GM19467 (cell line): ENCODE data around the gene CTCF.

ENCODE experiments used
- ATAC-seq: cut with Tn5 transposase; IDR thresholded peaks from one replicate; pipeline ENCODE4 v1.9.1; 2021; ENCODE audit warnings: mild to moderate bottlenecking, moderate library complexity; ENCODE audit not compliant: unreplicated experiment

Gene CTCF

DNA sequence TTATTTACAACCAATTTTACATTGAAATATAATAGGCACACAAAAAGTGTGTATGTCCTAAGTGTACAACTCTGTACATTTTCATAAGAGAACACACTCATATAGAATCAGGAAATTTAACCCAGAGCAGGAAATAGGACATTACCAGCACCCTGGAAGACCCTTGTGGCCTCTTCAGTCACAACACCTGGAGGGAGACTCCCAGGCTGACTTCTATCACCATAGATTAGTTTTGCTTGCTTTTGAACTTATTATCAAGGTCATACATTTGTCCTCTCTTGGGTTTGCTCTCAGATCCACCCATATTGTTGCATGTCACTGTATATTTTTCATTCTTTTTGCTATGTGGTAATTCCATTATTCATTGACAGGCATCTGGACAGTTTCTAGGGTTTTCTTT is 27.9 kb upstream of the CTCF start:
- ATAC-seq, result no peak

DNA sequence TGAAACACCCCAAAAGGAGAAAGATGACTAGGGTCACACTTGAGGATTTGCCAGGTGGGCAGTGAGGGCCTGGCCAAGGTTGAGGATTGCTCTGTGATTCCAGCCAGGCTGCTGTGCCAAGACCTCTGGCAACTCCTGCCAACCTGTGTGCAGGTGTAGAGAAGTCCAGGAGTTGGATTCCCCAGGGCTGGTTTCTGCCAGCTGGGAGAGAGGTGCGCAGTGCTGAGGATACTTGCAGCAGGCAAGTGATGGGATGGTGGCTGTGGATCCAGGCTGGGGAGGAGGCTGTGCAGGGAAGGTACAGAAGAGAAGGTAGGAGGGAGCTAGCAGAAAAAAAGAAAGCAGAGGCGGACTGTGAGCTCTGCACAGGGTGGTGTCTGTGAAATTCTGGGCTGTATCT is 27.1 kb upstream of the CTCF start:
- no peak for ATAC-seq

DNA sequence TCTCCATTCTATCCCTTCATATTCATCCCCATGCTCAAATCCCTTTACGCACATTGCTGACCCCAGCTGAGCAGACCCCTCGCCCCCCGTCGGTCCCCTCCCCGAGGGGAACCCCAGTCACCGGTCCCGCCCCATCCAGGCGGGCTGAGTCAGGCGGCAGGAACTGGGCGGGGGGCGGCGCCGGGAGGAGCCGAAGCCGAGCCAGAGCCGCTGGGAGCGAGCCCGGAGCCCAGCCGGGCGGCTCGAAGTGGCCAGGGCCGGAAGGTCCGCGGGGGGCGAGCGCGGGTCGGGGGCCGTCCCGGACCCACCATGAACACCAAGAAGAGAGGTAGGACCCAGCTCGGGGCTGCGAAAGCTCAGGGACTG is 25.1 kb upstream of the CTCF start:
- no peak for ATAC-seq

DNA sequence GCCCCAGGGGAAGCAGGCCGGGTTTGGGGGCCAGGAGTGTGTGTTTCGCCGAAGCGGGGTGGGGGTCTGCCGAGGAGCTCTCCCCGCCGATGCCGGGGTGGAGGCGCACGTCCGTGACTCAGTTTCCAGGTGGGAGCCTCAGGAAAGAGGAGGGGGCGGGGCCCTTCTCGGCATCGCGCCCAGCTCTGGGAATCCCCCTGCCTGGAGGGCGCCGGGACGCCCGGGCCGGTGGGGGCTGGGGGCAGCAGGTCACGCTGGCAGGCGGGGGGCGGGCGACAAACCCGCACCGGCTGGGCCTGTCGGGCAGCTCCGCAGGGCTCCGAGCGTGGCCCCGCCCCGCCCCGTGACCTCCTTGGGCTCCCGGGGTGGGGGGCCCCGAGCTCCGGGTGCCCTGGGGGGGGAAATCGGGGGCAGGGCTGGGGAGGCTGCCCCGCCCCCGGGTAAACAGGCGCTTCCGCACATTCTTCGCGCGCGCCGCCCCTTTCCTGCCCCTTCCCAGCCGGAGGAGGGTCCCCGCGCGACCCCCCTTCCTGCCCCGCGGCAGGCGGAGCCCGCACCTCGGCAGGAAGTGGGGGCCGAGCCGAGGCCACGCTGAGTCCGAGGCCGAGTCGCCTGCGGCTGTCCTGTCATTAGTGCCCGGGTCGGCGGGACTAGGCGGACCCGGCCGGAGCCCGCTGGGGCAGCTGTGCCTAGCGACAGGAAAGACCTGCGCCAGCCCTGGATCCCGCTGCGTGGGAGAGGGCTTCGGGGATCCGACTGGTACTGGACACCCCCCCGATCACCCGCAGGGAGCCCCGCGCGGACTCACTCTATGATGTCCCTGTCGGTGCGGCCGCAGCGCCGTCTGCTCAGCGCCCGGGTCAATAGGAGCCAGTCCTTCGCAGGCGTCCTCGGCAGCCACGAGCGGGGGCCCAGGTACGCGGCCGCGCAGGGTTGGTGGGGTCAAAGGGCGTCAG is 24.4 kb upstream of the CTCF start:
- no peak for ATAC-seq

DNA sequence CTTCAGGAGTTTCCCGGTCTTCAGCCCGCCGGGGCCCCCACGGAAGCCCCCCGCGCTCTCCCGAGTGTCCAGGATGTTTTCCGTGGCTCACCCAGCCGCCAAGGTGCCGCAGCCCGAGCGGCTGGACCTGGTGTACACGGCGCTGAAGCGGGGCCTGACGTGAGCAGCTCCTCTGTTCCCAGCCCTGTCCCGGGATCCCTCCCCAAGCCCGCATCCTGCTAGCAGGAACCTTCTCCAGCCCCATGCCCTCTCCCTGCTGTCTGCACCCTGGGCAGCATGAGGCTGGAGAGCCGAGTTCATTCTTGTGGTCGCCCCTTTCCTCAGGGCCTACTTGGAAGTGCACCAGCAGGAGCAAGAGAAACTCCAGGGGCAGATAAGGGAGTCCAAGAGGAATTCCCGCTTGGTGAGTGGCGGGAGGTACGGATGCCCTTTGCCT is 23.6 kb upstream of the CTCF start:
- no peak for ATAC-seq

DNA sequence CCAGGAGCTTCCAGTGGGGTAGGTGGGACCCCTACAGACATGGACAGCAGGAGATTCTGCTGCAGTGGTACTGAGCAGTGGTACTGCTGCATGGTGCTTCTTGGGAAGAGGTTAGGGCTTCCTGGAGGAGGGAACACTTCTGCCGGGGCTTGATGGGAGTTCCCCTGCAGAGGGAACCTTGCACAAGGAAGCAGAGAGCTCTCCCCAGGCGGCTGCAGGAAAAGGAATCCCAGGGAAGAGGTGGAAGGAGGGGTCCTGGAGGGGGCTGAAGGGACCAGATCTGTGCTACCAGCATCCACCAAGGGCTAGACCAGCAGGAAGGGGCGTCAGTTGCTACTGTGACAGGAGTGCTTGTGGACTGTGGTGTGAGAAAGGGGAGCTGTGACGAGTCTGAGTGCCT is 23.1 kb upstream of the CTCF start:
- ATAC-seq, result no peak

DNA sequence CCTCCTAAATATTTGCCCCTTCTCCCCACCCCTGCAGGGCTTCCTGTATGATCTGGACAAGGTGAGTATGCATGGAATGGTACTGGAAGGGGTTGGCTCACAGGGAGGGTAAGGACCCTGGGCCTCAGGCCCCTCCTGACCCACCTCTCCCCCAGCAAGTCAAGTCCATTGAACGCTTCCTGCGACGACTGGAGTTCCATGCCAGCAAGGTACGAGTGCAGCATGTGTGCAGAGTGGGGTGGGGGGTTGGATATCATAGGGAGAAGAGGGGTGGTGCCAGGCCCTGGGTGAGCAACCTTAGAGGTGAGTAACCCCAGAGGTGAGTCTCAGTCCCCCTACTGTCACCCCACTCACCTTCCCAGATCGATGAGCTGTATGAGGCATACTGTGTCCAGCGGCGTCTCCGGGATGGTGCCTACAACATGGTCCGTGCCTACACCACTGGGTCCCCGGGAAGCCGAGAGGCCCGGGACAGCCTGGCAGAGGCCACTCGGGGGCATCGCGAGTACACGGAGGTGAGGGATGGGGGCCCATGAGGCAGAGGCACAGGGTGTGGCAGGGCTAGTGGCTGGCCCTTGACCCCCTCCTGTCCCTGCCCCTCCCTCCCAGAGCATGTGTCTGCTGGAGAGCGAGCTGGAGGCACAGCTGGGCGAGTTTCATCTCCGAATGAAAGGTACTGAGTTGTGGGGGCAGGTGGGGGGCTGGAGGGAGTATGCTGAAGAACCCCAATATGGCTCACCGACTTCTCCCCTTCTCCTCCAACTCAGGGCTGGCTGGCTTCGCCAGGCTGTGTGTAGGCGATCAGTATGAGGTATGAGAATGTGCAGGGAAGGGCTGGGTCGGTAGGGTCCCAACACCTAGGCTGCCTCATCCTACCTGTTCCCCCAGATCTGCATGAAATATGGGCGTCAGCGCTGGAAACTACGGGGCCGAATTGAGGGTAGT is 22.4 kb upstream of the CTCF start:
- ATAC-seq, result no peak

DNA sequence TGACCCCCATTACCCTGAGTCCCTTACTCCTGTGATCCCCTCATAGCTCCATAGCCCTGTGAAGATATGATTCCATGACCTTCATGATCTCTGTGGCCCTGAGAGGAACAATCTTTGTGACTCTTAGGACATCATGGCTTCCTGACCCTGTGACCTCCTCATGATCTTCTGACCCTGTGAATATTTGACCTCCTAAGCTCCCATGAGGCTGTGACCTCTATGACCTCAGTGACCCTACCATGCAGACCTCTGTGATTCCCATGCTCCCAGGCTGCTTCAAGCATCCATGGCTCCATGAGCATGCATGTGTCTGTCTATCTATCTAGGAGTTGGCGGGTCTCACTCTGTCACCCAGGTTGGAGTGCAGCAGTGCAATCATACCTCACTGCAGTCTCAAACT is 21.6 kb upstream of the CTCF start:
- ATAC-seq, result no peak

DNA sequence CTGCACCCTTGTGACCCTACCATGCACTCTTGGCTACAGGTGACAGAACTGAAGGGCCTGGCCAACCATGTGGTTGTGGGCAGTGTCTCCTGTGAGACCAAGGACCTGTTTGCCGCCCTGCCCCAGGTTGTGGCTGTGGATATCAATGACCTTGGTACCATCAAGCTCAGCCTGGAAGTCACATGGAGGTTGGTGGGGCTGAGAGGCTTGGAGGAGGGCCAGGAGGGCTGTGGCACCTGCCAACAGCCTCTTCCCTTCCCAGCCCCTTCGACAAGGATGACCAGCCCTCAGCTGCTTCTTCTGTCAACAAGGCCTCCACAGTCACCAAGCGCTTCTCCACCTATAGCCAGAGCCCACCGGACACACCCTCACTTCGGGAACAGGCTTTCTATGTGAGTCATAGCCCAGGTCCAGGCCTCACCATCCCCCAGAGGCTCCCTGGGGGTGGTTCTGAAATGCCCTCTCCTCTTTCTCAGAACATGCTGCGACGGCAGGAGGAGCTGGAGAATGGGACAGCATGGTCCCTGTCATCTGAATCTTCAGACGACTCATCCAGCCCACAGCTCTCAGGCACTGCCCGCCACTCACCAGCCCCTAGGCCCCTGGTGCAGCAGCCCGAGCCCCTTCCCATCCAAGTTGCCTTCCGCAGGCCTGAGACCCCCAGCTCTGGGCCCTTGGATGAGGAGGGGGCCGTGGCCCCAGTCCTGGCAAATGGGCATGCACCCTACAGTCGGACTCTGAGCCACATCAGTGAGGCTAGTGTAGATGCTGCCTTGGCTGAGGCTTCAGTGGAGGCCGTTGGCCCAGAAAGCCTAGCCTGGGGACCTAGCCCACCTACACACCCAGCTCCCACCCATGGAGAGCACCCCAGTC is 20.7 kb upstream of the CTCF start:
- ATAC-seq, result no peak

DNA sequence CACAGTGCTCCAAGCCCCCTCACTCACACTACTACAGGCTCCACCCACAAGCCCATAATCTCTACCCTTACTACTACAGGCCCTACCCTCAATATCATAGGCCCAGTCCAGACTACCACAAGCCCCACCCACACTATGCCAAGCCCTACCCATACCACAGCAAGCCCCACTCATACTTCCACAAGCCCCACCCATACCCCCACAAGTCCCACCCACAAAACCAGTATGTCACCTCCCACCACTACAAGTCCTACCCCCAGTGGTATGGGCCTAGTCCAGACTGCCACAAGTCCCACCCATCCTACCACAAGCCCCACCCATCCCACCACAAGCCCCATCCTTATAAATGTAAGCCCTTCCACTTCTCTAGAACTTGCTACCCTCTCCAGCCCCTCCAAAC is 19.9 kb upstream of the CTCF start:
- ATAC-seq, result no peak

DNA sequence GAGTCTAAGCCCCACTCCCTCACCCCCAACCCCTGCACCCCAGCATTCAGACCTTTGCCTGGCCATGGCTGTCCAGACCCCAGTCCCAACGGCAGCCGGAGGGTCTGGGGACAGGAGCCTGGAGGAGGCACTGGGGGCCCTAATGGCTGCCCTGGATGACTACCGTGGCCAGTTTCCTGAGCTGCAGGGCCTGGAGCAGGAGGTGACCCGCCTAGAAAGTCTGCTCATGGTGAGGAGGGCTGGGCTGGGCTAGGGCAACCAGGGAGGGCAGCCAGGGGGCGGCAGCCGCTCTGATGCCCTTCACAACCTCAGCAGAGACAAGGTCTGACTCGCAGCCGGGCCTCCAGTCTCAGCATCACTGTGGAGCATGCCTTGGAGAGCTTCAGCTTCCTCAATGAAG is 19.3 kb upstream of the CTCF start:
- no peak for ATAC-seq

DNA sequence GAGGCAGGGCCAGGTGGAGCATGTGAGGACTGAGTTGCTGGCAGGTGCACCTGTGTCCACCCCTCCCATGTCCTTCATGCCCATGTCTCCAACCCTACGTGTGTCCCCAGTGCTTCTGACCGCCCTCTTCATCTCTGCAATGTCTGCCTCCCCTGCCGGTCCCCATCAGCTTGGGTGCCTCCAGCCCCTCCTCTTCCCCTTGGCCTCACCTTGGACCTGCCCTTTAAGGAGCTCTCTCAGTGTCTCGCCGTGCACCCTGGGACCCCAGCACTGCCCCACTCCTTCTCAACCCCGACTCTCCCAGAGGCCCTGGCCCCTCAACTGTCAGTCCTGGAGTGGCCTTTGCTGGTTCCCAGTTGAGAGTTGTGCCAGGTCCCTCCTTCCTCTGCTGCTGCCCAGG is 18.7 kb upstream of the CTCF start:
- ATAC-seq, result no peak

DNA sequence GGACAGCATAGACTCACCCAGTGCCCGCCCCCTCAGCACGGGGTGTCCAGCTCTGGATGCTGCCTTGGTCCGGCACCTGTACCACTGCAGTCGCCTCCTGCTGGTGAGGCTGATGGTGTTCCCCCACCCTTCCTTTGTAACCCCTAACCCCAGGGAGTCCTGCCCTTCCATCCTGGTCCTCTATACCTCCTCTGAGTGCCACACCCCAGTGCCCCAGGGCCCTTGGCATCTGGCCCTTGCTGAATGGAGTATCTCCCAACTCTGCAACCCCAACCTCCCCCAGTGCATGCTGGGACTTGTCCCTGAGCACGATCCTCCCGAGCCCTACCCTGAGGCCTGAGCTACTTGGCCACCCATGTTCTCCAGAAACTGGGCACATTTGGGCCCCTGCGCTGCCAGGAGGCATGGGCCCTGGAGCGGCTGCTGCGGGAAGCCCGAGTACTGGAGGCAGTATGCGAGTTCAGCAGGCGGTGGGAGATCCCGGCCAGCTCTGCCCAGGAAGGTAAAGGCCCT is 17.9 kb upstream of the CTCF start:
- no peak for ATAC-seq

DNA sequence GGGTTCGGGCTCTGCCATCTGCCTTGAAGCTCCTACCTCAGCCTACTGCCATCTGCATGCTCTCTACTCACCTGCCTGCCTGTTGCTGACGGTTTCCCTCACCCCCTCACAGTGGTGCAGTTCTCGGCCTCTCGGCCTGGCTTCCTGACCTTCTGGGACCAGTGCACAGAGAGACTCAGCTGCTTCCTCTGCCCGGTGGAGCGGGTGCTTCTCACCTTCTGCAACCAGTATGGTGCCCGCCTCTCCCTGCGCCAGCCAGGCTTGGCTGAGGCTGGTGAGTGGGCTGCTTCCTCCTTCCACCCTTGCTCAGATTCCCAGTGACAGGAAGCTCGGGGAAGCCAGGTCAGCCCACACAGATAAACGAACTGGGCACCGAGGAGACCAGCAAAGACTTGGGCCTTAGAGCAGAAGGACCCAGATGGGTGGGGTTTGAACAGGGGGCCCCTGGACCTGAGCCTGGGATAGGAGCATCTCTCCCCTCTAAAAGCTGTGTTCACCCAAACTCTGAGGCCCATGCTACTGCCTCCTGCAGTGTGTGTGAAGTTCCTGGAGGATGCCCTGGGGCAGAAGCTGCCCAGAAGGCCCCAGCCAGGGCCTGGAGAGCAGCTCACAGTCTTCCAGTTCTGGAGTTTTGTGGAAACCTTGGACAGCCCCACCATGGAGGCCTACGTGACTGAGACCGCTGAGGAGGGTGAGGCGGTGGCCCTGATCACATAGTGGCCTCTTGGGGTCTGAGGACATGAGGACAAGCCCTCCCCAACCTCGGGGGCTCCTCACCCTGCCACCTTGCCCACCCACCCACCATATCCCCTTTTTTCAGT is 17.3 kb upstream of the CTCF start:
- no peak for ATAC-seq

DNA sequence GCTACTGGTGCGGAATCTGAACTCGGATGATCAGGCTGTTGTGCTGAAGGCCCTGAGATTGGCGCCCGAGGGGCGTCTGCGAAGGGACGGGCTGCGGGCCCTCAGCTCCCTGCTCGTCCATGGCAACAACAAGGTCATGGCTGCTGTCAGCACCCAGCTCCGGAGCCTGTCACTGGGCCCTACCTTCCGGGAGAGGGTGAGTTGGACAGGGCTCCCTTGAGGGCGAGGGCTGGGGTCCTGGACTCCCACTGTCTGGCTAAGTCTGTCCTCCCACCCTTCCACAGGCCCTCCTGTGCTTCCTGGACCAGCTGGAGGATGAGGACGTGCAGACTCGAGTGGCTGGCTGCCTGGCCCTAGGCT is 16.7 kb upstream of the CTCF start:
- ATAC-seq, result no peak

DNA sequence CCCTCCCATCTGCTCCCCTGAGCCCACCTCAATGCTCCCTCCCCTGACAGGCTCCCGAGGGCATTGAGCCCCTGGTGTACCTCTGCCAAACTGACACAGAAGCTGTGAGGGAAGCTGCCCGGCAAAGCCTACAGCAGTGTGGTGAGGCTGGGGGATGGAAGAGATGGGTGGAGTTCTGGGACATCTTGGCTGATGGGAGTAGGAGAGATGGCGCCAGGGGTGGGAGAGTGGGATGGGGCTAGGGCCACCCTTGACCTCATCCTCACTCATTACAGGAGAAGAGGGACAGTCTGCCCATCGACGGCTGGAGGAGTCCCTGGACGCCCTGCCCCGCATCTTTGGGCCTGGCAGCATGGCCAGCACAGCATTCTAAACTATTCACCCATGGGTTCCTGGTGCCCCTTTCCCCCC is 16.2 kb upstream of the CTCF start:
- no peak for ATAC-seq

DNA sequence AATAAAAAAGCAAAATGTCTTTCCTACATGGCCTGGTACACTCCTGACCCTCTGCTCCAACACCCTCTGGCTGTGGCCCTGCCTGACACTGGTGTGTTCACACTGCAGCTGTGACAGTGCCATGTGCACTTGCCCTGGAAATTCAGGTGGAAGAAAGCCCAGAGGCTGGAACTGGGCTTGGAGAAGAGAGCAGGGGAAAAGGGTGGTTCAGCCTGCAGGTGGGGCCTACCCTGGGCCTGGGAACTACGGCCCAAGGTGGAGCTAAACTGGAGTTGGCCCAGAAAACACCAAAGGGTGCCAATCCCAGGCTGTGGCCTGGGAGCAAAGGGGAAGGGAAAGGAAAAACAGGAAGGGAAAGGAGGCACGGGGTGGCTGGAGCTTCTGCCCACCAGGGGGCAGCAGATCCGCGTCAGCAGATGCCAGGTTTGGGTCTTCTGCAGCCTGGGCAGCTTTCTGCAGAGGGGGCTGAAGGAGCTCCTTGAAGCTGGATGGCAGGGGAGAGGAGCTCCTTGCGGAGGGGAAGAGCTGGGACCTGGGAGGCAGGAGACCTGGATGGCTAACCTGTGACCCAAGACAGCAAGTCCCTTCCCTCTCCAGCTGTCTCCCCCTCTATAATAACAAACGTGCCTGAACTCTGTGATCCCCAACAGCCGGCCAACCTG is 15.4 kb upstream of the CTCF start:
- ATAC-seq, result no peak

DNA sequence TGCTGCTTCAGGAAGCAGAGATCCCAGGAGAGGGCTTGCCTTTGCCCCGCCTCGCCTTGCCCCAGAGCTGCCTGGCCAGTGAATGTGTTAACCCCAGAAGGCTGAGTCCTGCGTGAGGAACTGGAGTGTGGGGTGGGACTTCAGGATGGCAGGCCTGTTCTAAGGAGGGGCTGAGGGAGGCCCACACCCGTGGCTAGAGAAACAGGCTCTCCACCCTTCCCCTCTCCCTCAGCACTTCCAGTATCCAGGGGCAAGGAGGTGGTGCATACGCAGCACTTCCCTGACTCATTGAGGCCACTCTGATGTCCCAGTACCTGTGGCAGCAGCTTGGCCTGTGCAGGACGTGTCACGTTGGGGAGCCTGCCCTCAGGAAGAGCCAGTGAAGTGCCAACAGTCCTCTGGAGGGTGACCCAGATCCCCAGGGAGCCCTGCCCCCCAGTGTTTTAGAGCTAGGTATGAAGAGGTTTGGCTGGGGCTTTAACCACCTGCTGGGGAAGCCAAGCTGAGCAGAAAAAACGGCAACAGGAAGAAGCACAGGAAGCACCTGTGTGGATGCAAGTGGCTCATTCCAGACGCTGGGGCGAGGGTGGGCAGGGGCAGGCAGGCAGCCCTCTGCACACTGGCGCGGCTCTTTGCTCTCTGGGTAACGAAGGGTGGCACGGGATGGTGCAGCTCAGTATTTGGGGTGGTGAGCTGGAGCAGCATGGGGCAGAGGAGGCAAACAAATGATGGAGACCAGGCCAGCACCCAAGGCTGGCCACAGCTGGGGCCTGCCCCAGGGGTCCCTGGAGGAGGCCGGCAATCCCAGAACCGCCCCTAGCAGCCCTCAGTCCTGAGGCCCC is 14.7 kb upstream of the CTCF start:
- no peak for ATAC-seq
